Measurements from ENCODE around the gene KRT17.

KRT17 gene

GRCh38 chr17:41664587-41665565 is 40.5 kb upstream of the KRT17 start:
- Histone ChIP-seq H3K4ac (ENCODE audit: low read length) (no peak overlapping the region), H3K9ac (ENCODE audit: low read depth, low read length, poor library complexity) (peak overlapping the region; percentile 78), H4K91ac (ENCODE audit: low read depth, low read length, poor library complexity) (no peak overlapping the region), H3K9me3 (replicated peaks in 1 of 2; ENCODE audit: control insufficient read depth in 2 of 2, insufficient read depth in 1 of 2, low read depth in 1 of 2, low read length in 2 of 2) (no peaks in the 10 kb centered on the region), H2BK120ac (ENCODE audit: low read depth, low read length) (peak overlapping the region; percentile 39), H3K4me1 (ENCODE audit: control insufficient read depth in 2 of 2, insufficient read depth in 1 of 2, low read depth in 1 of 2, low read length in 2 of 2) (peaks cover 8 to 11% of the 10 kb centered on the region in 2 donors), H3K18ac (ENCODE audit: low read length) (peak overlapping the region; percentile 92), H3K27me3 (ENCODE audit: control insufficient read depth in 3 of 3, insufficient read depth in 3 of 3, low read depth in 1 of 3, low read length in 3 of 3) (peaks cover 0 to 20% (median 8%) of the 10 kb centered on the region in 3 experiments), H3K79me1 (ENCODE audit: low read depth, low read length) (no peaks in the 10 kb centered on the region), H2BK12ac (ENCODE audit: low read length) (no peak overlapping the region), H2BK15ac (ENCODE audit: low read length) (peak overlapping the region; percentile 96), H3K14ac (ENCODE audit: low read length) (no peak overlapping the region), H3K23ac (ENCODE audit: low read depth, low read length, poor library complexity) (peak overlapping the region; percentile 48), H3K4me2 (ENCODE audit: insufficient read depth, low read length, poor library complexity, severe bottlenecking) (peak overlapping the region; percentile 50), H2AFZ (ENCODE audit: low read length) (peak overlapping the region; percentile 95), H2BK5ac (ENCODE audit: low read length) (no peak overlapping the region), H2AK5ac (ENCODE audit: low read depth, low read length) (no peak overlapping the region), H3K27ac (replicated peaks; ENCODE audit: low read length) (no peak overlapping the region), H3K4me3 (ENCODE audit: low read length in 2 of 2) (no peak overlapping the region), H3K36me3 (replicated peaks in 1 of 2; ENCODE audit: control insufficient read depth in 2 of 2, insufficient read depth in 2 of 2, low read length in 2 of 2) (no peaks in the 10 kb centered on the region), H4K8ac (ENCODE audit: low read depth, low read length) (no peak overlapping the region)
- no peak for DNase-seq (ENCODE audit: low spot score)
- whole genome bisulfite sequencing, 2 donors (ENCODE audit: extremely low coverage in 2 of 2, insufficient read length in 2 of 2, insufficient replicate concordance in 1 of 2) = no CpG with 5 or more reads among the region's 15 CpGs

- Histone ChIP-seq H2BK15ac (ENCODE audit: low read length) (no peak overlapping the region), H2BK5ac (ENCODE audit: low read length) (no peak overlapping the region), H3K9me3 (replicated peaks in 1 of 2; ENCODE audit: control insufficient read depth in 2 of 2, insufficient read depth in 1 of 2, low read depth in 1 of 2, low read length in 2 of 2) (no peaks in the 10 kb centered on the region), H3K79me1 (ENCODE audit: low read depth, low read length) (no peaks in the 10 kb centered on the region), H2BK12ac (ENCODE audit: low read length) (no peak overlapping the region), H3K4me1 (ENCODE audit: control insufficient read depth in 2 of 2, insufficient read depth in 1 of 2, low read depth in 1 of 2, low read length in 2 of 2) (peaks cover 8 to 11% of the 10 kb centered on the region in 2 donors), H3K36me3 (replicated peaks in 1 of 2; ENCODE audit: control insufficient read depth in 2 of 2, insufficient read depth in 2 of 2, low read length in 2 of 2) (no peaks in the 10 kb centered on the region), H3K4me2 (ENCODE audit: insufficient read depth, low read length, poor library complexity, severe bottlenecking) (no peak overlapping the region), H3K23ac (ENCODE audit: low read depth, low read length, poor library complexity) (no peak overlapping the region), H3K9ac (ENCODE audit: low read depth, low read length, poor library complexity) (peak overlapping the region; percentile 7), H2BK120ac (ENCODE audit: low read depth, low read length) (no peak overlapping the region), H3K4ac (ENCODE audit: low read length) (no peak overlapping the region), H2AFZ (ENCODE audit: low read length) (no peak overlapping the region), H2AK5ac (ENCODE audit: low read depth, low read length) (no peak overlapping the region), H3K4me3 (ENCODE audit: low read length in 2 of 2) (no peak overlapping the region), H3K27me3 (ENCODE audit: control insufficient read depth in 3 of 3, insufficient read depth in 3 of 3, low read depth in 1 of 3, low read length in 3 of 3) (peaks cover 0 to 25% (median 8%) of the 10 kb centered on the region in 3 experiments), H4K8ac (ENCODE audit: low read depth, low read length) (no peak overlapping the region), H3K14ac (ENCODE audit: low read length) (no peak overlapping the region), H4K91ac (ENCODE audit: low read depth, low read length, poor library complexity) (no peak overlapping the region), H3K27ac (replicated peaks; ENCODE audit: low read length) (no peak overlapping the region), H3K18ac (ENCODE audit: low read length) (no peak overlapping the region)
- DNase-seq (ENCODE audit: low spot score) = no peak
- WGBS, 2 donors (ENCODE audit: extremely low coverage in 2 of 2, insufficient read length in 2 of 2, insufficient replicate concordance in 1 of 2) = no CpG with 5 or more reads among the region's 2 CpGs
Measured at GRCh38 chr17:41664172-41664457, 39.7 kb upstream of the KRT17 start.

GRCh38 chr17:41663451-41664171 is 39.2 kb upstream of the KRT17 start:
- no peak overlapping the region for H3K27ac ChIP-seq (replicated peaks; ENCODE audit: low read length)
- no peak overlapping the region for H3K23ac ChIP-seq (ENCODE audit: low read depth, low read length, poor library complexity)
- no CpG with 5 or more reads among the region's 8 CpGs for WGBS, 2 donors (ENCODE audit: extremely low coverage in 2 of 2, insufficient read length in 2 of 2, insufficient replicate concordance in 1 of 2)

GRCh38 chr17:41660221-41660711 is 35.9 kb upstream of the KRT17 start:
- Histone ChIP-seq H3K4me3 (ENCODE audit: low read length in 2 of 2) (no peak overlapping the region), H3K4ac (ENCODE audit: low read length) (no peak overlapping the region), H3K4me1 (ENCODE audit: control insufficient read depth in 2 of 2, insufficient read depth in 1 of 2, low read depth in 1 of 2, low read length in 2 of 2) (peaks cover 0 to 10% of the 10 kb centered on the region in 2 donors), H3K18ac (ENCODE audit: low read length) (no peak overlapping the region), H2AK5ac (ENCODE audit: low read depth, low read length) (peak overlapping the region; percentile 48), H2AFZ (ENCODE audit: low read length) (no peak overlapping the region), H3K4me2 (ENCODE audit: insufficient read depth, low read length, poor library complexity, severe bottlenecking) (no peak overlapping the region), H2BK15ac (ENCODE audit: low read length) (peak overlapping the region; percentile 46), H3K79me1 (ENCODE audit: low read depth, low read length) (no peaks in the 10 kb centered on the region), H3K14ac (ENCODE audit: low read length) (no peak overlapping the region), H3K9me3 (replicated peaks in 1 of 2; ENCODE audit: control insufficient read depth in 2 of 2, insufficient read depth in 1 of 2, low read depth in 1 of 2, low read length in 2 of 2) (no peaks in the 10 kb centered on the region), H3K36me3 (replicated peaks in 1 of 2; ENCODE audit: control insufficient read depth in 2 of 2, insufficient read depth in 2 of 2, low read length in 2 of 2) (no peaks in the 10 kb centered on the region), H4K8ac (ENCODE audit: low read depth, low read length) (no peak overlapping the region), H3K23ac (ENCODE audit: low read depth, low read length, poor library complexity) (peak overlapping the region; percentile 13), H2BK5ac (ENCODE audit: low read length) (no peak overlapping the region), H2BK120ac (ENCODE audit: low read depth, low read length) (peak overlapping the region; percentile 42), H4K91ac (ENCODE audit: low read depth, low read length, poor library complexity) (no peak overlapping the region), H3K27me3 (ENCODE audit: control insufficient read depth in 3 of 3, insufficient read depth in 3 of 3, low read depth in 1 of 3, low read length in 3 of 3) (peaks cover 0 to 51% (median 0%) of the 10 kb centered on the region in 3 experiments), H3K27ac (replicated peaks; ENCODE audit: low read length) (no peak overlapping the region), H3K9ac (ENCODE audit: low read depth, low read length, poor library complexity) (no peak overlapping the region), H2BK12ac (ENCODE audit: low read length) (no peak overlapping the region)
- no CpG with 5 or more reads among the region's 8 CpGs for WGBS, 2 donors (ENCODE audit: extremely low coverage in 2 of 2, insufficient read length in 2 of 2, insufficient replicate concordance in 1 of 2)
- DNase-seq (ENCODE audit: low spot score) = no peak

More at GRCh38 chr17:41663451-41664171, 39.2 kb upstream of the KRT17 start:
- no peak overlapping the region for H3K4me2 ChIP-seq (ENCODE audit: insufficient read depth, low read length, poor library complexity, severe bottlenecking)
- H3K4me3 ChIP-seq (ENCODE audit: low read length in 2 of 2) = no peak overlapping the region
- no peak overlapping the region for H3K18ac ChIP-seq (ENCODE audit: low read length)
- no peak overlapping the region for H2AFZ ChIP-seq (ENCODE audit: low read length)
- H3K36me3 ChIP-seq (replicated peaks in 1 of 2; ENCODE audit: control insufficient read depth in 2 of 2, insufficient read depth in 2 of 2, low read length in 2 of 2) = no peaks in the 10 kb centered on the region
- no peak overlapping the region for H2BK12ac ChIP-seq (ENCODE audit: low read length)
- H3K9me3 ChIP-seq (replicated peaks in 1 of 2; ENCODE audit: control insufficient read depth in 2 of 2, insufficient read depth in 1 of 2, low read depth in 1 of 2, low read length in 2 of 2) = no peaks in the 10 kb centered on the region
- H3K4me1 ChIP-seq (ENCODE audit: control insufficient read depth in 2 of 2, insufficient read depth in 1 of 2, low read depth in 1 of 2, low read length in 2 of 2) = peaks cover 8 to 11% of the 10 kb centered on the region in 2 donors
- H4K8ac ChIP-seq (ENCODE audit: low read depth, low read length) = no peak overlapping the region
- no peak for DNase-seq (ENCODE audit: low spot score)
- no peak overlapping the region for H2BK120ac ChIP-seq (ENCODE audit: low read depth, low read length)
- H2AK5ac ChIP-seq (ENCODE audit: low read depth, low read length) = no peak overlapping the region
- H2BK5ac ChIP-seq (ENCODE audit: low read length) = no peak overlapping the region
- H3K79me1 ChIP-seq (ENCODE audit: low read depth, low read length) = no peaks in the 10 kb centered on the region
- H3K27me3 ChIP-seq (ENCODE audit: control insufficient read depth in 3 of 3, insufficient read depth in 3 of 3, low read depth in 1 of 3, low read length in 3 of 3) = peaks cover 0 to 26% (median 8%) of the 10 kb centered on the region in 3 experiments
- no peak overlapping the region for H3K9ac ChIP-seq (ENCODE audit: low read depth, low read length, poor library complexity)
- no peak overlapping the region for H3K14ac ChIP-seq (ENCODE audit: low read length)
- no peak overlapping the region for H4K91ac ChIP-seq (ENCODE audit: low read depth, low read length, poor library complexity)
- H3K4ac ChIP-seq (ENCODE audit: low read length) = no peak overlapping the region
- H2BK15ac ChIP-seq (ENCODE audit: low read length) = no peak overlapping the region
